Measurements from ENCODE around the gene TMED10.

TMED10 gene

GRCh38 chr14:75147423-75148071 is 28.9 kb downstream of the TMED10 start:
- no peak for TF ChIP-seq TEAD4 (IDR thresholded peaks at IDR 0.05)
- TF ChIP-seq EGR1 (IDR thresholded peaks at IDR 0.05): no peak
- no peak for TF ChIP-seq NFIC (IDR thresholded peaks at IDR 0.05)
- no peak for TF ChIP-seq FOXM1 (IDR thresholded peaks at IDR 0.05; ENCODE audit: borderline replicate concordance, low read depth)

GRCh38 chr14:75144944-75145343 is 31.5 kb downstream of the TMED10 start:
- TF ChIP-seq TCF12 (IDR thresholded peaks at IDR 0.05; ENCODE audit: low read depth) (no peak), RAD21 (IDR thresholded peaks at IDR 0.05; ENCODE audit: low read depth) (no peak), CREB1 (IDR thresholded peaks at IDR 0.05; ENCODE audit: low read depth) (no peak), TEAD4 (IDR thresholded peaks at IDR 0.05) (no peak), MAX (IDR thresholded peaks at IDR 0.05) (no peak)

DNA sequence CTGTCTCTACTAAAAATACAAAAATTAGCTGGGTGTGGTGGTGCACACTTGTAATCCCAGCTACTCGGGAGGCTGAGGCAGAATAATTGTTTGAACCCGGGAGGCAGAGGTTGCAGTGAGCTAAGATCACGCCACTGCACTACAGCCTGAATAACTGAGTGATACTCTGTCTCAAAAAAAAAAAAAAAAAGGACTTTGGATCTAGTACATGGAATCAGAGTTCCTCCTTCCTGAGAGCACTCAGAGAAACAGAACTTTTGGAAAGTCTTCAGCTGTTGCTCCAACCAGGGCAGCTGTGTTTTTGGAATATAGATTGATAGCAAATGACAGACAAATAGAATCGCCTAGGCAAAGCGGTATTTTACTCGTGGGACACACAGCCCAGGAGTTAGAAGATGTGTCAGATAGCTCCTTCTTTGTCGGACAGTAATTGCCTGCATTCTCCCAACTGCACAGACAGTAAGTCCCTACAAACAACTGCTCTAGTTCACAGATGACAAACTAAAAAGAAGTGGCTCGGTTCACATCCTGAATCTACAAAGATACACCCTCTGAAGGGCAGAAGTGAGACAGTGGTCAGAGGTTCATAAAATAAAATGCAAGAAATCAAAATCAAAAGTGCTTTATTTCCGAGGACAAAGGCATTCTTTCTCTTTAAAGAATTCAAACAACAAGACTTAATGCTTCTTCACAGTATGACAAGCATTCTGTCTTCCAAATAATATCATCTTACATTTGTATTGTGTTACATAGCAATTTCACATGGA is 32.5 kb downstream of the TMED10 start:
- TF ChIP-seq CEBPB (IDR thresholded peaks at IDR 0.05) (no peak), MAX (IDR thresholded peaks at IDR 0.05) (no peak), EP300 (IDR thresholded peaks at IDR 0.05; ENCODE audit: borderline replicate concordance) (no peak), CREB1 (IDR thresholded peaks at IDR 0.05; ENCODE audit: low read depth) (no peak), TEAD4 (IDR thresholded peaks at IDR 0.05) (no peak), ZBTB7A (IDR thresholded peaks at IDR 0.05; ENCODE audit: low read depth) (no peak), NFIC (IDR thresholded peaks at IDR 0.05) (no peak), USF1 (IDR thresholded peaks at IDR 0.05) (no peak), TAF1 (IDR thresholded peaks at IDR 0.05; ENCODE audit: low read depth) (no peak), FOXM1 (IDR thresholded peaks at IDR 0.05; ENCODE audit: borderline replicate concordance, low read depth) (no peak), RAD21 (IDR thresholded peaks at IDR 0.05; ENCODE audit: low read depth) (no peak), YY1 (IDR thresholded peaks at IDR 0.05; ENCODE audit: low read depth) (no peak), EGR1 (IDR thresholded peaks at IDR 0.05) (no peak)
- TF ChIP-seq, protein P1, sequence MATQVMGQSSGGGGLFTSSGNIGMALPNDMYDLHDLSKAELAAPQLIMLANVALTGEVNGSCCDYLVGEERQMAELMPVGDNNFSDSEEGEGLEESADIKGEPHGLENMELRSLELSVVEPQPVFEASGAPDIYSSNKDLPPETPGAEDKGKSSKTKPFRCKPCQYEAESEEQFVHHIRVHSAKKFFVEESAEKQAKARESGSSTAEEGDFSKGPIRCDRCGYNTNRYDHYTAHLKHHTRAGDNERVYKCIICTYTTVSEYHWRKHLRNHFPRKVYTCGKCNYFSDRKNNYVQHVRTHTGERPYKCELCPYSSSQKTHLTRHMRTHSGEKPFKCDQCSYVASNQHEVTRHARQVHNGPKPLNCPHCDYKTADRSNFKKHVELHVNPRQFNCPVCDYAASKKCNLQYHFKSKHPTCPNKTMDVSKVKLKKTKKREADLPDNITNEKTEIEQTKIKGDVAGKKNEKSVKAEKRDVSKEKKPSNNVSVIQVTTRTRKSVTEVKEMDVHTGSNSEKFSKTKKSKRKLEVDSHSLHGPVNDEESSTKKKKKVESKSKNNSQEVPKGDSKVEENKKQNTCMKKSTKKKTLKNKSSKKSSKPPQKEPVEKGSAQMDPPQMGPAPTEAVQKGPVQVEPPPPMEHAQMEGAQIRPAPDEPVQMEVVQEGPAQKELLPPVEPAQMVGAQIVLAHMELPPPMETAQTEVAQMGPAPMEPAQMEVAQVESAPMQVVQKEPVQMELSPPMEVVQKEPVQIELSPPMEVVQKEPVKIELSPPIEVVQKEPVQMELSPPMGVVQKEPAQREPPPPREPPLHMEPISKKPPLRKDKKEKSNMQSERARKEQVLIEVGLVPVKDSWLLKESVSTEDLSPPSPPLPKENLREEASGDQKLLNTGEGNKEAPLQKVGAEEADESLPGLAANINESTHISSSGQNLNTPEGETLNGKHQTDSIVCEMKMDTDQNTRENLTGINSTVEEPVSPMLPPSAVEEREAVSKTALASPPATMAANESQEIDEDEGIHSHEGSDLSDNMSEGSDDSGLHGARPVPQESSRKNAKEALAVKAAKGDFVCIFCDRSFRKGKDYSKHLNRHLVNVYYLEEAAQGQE (IDR thresholded peaks at IDR 0.05; ENCODE audit: low read depth): no peak

DNA sequence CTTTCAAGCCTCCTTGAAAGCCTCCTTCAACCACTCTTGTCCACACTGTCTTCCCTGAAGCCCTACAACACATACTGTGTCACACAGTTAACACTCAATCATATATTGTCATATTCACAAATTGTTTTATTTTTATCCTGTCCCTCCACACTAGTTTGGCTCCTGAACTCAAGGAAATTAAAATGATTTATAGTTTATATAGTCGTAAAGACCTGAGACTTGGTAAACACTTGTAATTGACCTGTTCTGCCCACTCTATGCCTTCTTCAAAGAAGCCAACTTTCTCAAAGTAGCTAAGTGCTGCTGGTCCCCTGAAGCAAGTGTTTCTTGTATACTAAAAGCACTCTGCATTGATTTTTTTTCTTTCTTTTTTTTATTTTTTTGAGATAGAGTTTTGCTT is 33.9 kb downstream of the TMED10 start:
- no peak for TF ChIP-seq TCF12 (IDR thresholded peaks at IDR 0.05; ENCODE audit: low read depth)
- no peak for TF ChIP-seq EP300 (IDR thresholded peaks at IDR 0.05; ENCODE audit: borderline replicate concordance)
- TF ChIP-seq YY1 (IDR thresholded peaks at IDR 0.05; ENCODE audit: low read depth): no peak
- no peak for TF ChIP-seq USF1 (IDR thresholded peaks at IDR 0.05)

- TF ChIP-seq FOXM1 (IDR thresholded peaks at IDR 0.05; ENCODE audit: borderline replicate concordance, low read depth) (no peak), RAD21 (IDR thresholded peaks at IDR 0.05; ENCODE audit: low read depth) (peak; percentile 61)
These were observed 34.4 kb downstream of the TMED10 start for GRCh38 chr14:75141967-75142366.

DNA sequence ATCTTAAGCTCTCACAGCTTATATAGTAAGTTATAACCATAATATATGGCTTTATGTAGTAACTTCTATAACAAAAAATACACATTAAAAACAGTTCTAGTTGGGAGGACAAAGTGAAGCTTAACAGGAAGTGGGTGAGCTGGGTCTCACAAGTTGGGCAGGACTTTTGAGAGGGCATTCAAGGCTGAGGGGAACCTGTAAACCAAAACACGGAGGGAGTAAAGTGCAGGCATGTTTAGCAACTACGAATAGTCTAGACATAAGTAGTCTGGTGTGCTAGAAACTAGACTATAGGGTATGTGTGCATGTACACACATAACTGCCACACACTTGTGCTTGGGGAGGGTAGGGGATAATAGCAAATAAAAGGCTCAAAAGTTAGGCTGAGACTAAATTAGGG is 35.4 kb downstream of the TMED10 start:
- no peak for TF ChIP-seq EGR1 (IDR thresholded peaks at IDR 0.05)
- no peak for TF ChIP-seq NFIC (IDR thresholded peaks at IDR 0.05)
- TF ChIP-seq, protein P1 (IDR thresholded peaks at IDR 0.05; ENCODE audit: low read depth): no peak
- no peak for TF ChIP-seq USF1 (IDR thresholded peaks at IDR 0.05)
- no peak for TF ChIP-seq CREB1 (IDR thresholded peaks at IDR 0.05; ENCODE audit: low read depth)
- no peak for TF ChIP-seq CEBPB (IDR thresholded peaks at IDR 0.05)
- no peak for TF ChIP-seq TEAD4 (IDR thresholded peaks at IDR 0.05)
